HG02763 (cell line): ENCODE measurements around the gene EMC9.
"Not testable (repeated sequence)": the region's sequence is repeated elsewhere in the genome, so short reads cannot be mapped to it uniquely, and the experiment has no call there.

Experiments
- ATAC-seq: cut with Tn5 transposase; IDR thresholded peaks from one replicate; pipeline ENCODE4 v1.9.1; 2021; ENCODE audit warnings: mild to moderate bottlenecking, moderate library complexity; ENCODE audit not compliant: unreplicated experiment

Gene EMC9

DNA sequence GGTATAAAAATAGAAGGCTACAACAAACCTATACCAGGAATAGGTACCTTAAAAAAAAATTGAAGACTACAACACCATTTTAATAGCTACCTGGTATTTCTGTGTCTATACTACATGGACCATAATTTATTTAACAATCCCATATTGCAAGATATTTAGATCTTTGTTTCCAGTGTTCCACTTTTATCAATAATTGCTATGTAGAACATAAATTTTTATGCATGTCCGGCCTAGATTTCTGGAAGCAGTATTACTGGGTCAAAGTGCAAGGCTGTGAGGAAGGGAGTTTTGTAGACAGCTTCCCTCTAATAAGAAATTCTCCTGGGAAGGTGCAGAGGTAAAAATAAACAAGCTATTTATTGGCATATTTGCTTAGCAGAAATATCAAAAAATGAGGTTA, 30.9 kb downstream of the EMC9 start:
- ATAC-seq = no peak

DNA sequence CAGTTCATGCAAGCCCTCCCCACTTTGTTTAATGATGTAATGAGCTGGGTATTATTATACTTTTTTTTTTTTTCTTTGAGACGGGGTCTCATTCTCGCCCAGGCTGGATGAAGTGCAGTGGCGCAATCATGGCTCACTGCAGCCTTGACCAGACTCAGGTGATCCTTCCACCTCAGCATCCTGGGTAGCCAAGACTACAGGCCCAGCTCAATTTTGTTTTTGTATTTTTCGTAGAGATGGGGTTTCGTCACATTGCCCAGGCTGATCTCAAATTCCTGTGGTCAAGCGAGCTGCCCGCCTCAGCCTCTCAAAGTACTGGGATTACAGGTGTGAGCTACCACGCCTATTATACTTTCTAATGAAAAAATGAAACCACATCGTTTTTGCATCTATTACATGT, 31.3 kb downstream of the EMC9 start:
- no peak for ATAC-seq

DNA sequence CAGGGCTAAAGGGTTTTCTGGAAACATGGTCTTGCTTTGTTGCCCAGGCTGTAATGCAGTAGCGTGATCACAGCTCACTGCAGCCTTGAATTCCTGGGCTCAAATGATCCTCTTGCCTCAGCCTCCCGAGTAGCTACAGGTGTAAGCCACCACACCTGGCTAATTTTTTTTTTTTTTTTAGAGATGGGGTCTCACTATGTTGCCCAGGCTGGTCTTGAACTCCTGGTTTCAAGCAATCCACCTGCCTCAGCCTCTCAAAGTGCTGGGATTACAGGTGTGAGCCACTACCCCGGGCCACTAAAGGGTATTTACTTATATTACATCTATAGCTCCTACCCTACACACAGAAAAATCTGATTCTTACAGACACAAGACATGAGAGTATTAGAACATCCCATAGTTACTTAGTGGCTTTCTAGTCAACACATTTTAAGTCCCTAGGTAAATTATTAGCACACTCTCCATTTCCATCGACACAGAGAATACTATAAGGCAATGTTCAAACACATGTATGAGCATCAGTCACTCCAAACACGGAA, 33.0 kb downstream of the EMC9 start:
- ATAC-seq = no peak

DNA sequence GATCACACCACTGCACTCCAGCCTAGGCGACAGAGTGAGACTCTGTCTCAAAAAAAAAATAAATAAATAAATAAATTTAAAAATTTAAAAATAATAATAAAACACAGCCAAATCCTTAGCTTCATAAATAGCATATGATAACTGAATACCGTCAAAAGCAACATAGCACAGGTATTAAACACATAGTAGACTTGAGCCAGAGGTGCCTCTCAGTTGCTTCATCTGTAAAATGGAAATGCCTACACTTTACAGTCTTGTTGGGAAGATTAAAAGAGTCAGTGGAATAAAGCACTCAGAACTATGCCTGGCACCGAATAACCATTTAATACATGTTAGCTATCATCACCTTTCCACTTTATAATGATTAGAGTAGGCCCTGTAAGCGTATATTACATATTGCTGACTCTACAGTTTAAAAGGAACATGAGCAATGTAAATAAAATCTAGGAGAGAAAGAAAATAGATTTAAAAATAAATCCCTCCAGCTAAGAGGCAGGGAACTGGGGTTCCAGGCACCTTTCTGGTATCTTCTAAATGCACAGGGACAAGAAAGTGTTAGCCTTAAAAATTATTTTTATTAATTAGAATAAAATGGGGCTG, 34.6 kb downstream of the EMC9 start:
- ATAC-seq = no peak

DNA sequence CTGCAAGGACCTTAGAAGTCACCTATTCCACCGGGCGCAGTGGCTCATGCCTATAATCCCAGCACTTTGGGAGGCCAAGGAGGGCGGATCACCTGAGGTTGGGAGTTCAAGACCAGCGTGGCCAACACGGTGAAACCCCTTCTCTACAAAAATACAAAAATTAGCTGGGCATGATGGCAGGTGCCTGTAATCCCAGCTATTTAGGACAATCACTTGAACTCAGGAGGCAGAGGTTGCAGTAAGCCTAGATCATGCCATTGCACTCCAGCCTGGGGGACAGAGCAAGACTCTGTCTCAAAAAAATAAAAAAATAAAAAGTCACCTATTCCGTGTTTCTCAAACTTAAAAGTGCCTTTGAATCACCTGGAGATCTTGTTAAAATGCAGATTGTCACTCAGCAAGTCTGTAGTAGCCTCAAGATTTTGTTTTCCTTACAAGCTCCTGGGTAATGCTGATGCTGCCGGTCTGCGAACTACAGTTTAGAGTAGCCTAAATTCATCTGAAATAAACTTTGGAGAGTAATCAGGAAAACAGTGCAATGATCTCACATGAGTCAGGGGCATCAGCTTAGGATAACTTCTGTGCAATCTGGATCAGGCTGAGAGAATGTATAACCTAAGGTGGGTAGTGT, 35.7 kb downstream of the EMC9 start:
- not testable (repeated sequence) for ATAC-seq

DNA sequence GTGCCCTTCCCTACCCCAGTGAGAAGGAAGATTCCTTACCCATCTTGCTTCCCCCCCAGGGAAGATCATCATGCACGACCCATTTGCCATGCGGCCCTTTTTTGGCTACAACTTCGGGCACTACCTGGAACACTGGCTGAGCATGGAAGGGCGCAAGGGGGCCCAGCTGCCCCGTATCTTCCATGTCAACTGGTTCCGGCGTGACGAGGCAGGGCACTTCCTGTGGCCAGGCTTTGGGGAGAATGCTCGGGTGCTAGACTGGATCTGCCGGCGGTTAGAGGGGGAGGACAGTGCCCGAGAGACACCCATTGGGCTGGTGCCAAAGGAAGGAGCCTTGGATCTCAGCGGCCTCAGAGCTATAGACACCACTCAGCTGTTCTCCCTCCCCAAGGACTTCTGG, 37.9 kb downstream of the EMC9 start:
- ATAC-seq = no peak

DNA sequence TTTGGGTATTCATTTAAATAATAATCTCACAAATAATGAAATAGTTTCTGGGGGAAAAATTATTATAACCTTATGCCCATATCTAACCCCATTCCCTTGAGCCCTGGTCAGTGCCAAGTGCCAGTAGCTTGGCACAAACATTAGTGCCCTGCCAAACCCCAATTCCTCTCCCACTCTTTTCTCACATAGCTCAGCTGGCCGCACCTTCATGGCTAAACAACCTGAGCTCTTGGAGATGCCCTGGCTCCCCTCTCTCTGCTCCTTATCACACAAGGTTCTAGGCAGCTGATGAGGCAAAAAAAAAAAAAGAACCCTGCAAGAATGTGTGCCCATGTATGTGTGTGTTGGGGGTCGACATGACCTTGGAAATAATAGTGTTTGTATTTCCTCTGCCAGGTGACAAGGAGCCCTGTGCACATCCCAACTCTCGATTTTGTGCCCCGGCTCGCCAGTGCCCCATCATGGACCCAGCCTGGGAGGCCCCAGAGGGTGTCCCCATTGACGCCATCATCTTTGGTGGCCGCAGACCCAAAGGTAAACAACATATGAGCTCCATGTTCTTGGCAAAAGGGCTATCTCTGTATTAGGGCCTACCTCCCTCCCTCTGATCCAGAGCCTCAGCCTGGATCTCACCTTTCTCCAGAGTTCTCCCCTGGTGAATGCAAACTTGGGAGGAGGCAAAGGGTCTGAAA, 38.9 kb downstream of the EMC9 start:
- ATAC-seq = no peak

DNA sequence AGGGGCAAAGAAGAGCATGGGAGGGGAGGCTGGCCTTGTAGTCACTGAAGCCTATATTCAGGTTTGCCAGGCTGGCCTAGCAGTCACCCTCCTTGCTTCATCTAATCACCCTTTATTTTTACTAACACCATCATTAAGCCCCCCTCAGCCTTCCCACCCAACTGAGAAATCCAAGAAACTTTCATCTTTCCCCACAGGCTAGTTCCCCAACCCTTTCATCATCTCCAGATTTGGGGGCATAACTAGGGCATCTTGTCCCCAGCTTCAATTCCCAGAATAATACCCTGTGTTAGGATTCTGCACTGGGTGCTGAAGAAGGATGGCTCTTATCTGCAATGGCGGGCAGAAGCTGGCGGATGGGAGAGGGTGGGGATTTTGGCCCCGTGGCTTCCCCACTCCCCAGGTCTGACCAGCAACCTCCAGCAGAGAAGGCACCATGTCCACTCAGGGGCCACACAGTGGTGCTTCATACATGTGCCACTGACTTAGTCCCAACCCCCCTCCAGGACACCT, 40.4 kb downstream of the EMC9 start:
- ATAC-seq = no peak

DNA sequence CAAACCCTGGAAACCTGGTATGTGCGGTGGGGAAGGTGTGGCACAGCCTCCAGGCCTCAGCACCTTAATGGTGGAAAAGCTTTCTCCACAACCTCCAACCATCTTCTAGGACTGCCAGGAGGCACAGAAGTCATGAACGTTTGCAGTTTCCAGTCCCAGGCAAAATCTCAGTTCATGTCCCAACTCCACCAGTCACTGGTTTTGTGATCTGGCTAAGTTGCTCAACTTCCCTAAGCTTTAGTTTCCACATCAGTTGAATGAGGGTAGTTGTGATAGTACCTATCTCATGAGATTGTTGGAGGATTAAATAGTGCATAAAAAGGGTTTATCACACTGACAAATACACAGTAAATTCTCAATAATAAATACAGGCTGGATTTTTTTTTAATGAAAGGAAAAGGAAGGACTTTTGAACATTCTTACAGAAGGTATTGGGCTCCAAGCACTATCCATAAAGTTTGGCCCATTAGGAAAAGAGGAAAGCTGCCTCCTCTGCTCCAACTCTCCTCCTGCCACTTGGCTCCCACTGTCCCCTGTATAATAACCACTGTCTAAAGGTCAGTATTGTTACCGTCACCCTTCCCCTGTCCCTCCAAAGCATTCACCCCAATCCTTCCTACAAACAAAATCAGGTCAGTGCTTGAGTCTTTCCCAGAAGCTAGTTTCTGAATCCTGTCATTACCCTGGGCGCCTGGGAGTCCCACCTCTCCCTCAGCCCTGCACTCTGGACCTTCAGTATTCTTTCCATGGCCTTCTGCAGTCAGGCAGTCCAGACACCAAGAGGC, 41.0 kb downstream of the EMC9 start:
- no peak for ATAC-seq

DNA sequence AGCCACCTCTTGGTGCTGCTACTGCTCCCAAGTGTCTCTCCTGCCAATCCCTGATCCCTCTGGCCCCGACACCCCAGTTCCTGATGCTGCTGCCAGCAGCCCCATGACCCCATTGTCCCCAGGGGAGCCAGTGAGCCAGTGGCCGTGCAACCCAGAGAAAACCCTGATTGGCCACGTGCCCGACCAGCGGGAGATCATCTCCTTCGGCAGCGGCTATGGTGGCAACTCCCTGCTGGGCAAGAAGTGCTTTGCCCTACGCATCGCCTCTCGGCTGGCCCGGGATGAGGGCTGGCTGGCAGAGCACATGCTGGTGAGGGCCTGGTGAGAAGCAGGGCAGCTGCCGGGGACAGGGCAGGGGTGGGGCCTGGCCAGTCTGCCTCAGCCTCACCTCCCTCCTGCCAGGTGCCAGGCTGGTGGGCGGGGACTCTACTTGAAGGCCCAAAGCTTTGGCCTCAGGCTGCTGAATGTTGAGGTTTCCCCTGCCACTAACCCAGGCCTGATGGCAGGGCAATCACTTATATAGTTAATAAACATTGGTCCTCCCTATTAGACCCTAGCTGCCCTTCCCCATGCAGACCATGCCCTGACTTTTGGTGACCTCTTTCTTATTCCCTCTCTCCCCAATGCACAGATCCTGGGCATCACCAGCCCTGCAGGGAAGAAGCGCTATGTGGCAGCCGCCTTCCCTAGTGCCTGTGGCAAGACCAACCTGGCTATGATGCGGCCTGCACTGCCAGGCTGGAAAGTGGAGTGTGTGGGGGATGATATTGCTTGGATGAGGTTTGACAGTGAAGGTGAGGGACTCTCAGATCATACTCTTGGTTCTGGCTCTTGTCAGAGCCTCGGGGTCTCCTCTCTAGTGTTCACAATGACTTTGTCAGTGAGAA, 42.2 kb downstream of the EMC9 start:
- ATAC-seq = no peak

DNA sequence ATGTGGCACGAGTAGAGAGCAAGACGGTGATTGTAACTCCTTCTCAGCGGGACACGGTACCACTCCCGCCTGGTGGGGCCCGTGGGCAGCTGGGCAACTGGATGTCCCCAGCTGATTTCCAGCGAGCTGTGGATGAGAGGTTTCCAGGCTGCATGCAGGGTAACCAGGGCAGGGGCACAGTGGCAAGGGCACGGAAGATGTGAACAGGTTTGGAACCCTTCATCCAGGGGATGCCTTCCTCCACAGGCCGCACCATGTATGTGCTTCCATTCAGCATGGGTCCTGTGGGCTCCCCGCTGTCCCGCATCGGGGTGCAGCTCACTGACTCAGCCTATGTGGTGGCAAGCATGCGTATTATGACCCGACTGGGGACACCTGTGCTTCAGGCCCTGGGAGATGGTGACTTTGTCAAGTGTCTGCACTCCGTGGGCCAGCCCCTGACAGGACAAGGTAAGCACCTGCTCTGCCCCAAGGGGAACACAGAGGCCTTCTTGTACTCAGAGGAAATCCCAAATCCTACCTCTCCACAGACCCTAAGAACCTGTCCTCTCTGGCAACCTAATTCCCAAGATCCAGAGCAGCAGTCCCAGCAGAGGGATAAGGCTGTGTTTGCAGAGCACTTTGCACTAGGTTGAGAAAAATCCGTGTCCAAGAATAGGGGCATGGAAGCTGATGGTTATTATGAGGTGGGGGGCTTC, 43.0 kb downstream of the EMC9 start:
- ATAC-seq = no peak

DNA sequence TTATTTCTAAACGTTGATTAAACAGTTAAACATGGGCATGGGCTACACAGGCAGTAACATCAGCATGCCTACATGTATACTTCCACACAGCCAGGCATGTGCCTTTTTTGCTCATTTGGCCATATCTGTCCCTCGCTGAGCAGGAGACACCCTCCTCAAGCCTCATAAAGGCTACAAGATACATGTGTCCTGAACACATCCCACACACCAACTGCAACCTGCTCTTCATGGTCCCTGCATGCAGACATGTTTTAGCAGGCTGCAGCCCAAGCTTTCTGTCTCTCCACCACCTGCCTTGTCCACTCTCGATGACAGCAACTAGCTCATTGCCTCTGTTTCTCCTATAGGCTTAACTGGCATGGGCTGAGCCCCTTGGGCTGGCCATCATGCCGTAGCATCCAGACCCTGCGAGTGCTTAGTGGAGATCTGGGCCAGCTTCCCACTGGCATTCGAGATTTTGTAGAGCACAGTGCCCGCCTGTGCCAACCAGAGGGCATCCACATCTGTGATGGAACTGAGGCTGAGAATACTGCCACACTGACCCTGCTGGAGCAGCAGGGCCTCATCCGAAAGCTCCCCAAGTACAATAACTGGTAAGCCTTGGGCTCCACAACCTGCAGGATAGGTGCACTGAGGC, 44.7 kb downstream of the EMC9 start:
- no peak for ATAC-seq

DNA sequence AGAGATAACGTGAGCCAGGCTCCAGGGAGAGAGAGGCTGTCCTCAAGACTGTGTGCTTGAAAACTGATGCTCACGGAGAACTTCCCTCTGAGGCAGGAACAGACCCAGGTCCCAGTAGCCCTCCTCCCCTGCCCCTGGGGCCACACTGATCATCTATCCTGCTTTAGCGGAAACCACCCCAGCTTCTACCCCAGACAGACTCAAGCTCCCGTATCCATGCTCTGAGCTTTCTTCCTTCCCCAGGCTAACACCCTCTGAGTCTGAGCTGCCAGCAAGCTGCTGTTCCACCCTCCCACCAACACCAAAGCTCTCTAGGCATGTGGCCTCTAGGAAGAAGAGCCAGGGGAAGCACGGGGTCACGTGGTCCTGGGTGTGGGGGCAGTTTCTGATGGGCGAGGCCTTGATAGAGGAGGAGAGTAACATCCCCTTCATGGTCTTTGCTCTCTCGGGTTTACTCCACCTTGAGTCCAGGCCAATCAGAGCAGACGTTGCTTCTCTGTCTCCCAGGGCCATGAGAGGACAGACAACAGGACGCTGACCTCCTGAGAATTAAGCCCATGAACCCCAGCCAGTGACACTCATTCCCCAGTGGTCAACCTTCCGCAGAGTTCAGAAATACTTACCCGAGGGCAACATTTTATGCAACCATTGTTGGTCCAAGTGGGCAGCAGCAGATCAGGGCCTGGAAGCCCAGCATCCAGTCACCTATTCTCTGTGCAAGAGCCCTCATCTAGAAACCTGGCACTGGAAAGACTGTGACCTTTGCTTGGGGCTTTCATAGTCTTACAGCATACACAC, 45.9 kb downstream of the EMC9 start:
- ATAC-seq = peak; percentile 59

DNA sequence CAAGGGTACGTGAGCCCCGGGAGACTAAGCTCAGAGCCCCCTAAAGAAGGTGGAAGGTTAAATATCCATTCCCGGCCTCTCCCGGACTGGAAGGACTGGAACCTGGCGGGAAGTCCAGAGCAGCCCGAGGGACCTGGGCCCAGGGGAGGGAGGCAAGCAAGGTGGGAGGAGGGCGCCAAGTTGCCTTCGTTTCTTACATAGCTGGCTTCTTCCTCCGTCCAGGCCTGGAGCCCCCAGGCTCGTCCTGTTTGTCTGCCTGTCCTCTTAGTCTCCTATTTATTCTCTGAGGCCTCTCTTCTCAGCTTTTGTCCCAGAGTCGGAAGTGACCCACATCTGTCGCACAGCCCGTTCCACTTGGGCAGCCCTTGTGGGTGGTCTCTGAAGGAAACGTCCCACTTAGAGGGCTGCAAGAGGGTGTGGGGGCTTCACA, 46.5 kb downstream of the EMC9 start:
- ATAC-seq = no peak

DNA sequence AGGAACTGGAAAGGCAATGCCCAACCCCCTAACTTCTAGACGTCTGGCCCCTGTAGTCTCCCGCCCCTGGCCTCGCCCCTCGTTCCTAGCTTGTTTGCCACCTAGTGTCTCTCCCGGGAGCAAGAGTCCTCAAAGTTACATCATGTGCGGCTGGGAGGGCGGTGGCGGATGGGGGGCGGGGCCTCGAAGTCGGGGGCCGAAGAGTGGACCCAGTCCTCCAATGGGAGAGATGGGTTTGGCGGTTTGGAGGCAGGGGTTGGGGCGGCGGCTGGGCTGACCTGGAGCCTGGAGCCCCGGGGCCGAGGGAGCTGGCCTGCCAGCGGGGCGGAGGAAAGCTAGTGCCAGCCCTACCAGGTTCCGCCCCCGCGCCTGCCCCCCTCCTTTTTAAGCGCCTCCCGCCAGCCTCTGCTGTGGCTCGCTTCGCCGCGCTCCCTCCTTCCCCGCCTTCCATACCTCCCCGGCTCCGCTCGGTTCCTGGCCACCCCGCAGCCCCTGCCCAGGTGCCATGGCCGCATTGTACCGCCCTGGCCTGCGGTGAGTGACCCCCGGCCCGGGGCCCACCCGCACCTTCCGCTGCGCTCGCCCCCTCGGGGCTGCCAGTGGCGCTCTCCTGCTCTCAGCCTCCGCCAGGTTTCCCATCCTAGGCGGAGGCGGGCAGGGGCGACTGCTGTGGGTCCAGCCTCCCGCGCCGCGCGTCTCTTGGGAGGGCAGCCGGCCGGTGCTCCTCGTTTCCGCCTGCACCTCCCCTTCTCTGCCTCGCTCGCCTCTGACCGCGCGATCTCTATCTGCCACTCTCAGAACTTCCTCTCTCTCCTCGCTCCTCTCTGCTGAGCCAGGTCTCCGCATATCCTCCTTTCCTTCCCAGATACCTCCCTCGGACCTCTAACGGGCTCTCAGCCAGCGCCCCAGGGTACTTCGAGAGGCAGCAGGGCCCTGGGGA, 47.2 kb downstream of the EMC9 start, which contains the start of gene PCK2:
Gene PCK2 (plus strand): TSS at position 411 of the 940 bp plus-strand sequence. CDS start 95 bp downstream, at position 506.
- peak; percentile 55 for ATAC-seq

DNA sequence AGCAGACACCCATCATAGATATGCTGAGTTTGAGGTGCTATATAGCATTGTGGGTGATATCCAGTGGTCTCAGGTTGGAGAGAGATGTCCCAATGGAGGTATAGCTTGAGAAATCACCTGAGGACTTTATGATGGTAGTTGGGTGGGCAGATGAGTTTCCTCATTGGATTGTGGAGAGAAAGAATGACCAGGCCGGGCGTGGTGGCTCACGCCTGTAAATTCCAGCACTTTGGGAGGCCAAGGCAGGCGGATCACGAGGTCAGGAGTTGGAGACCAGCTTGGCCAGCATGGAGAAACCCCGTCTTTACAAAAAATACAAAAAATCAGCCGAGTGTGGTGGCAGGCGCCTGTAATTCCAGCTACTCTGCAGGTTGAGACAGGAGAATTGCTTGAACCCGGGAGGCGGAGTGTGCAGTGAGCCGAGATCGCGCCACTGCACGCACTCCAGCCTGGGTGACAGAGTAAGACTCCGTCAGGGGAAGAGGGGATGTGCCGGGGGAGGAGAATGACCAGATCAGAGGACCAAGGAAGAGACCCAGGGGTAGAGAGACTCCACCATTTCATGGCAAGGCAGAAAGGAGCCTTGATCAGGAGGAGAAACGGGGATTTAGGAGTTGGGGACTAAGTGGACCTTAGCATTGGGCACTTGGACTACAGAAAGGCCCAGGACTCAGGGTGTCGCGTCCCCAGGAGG, 48.0 kb downstream of the EMC9 start:
- no peak for ATAC-seq
